ENCODE data around the gene CDH4. TPM values are rescaled to one million over a fixed set of nuclear protein-coding genes. Genes with fewer than 3 reads are reported as not detected.

The CDH4 gene
- total and polyA plus RNA-seq, 2 of the 8 experiments (the other 6 are each of a cell fraction or from before 2014, with no cell fraction given) = 4.3 to 7.9 TPM

- H3K9me3 ChIP-seq (ENCODE audit: insufficient read depth in 2 of 2, low read depth in 1 of 2, low read length in 1 of 2) = no peaks in the 10 kb centered on the region
- no peak overlapping the region for H3K14ac ChIP-seq (ENCODE audit: insufficient read length)
- no peak overlapping the region for H4K5ac ChIP-seq (ENCODE audit: insufficient read length, low read depth, low read length)
- no peaks in the 10 kb centered on the region for H3K79me2 ChIP-seq (ENCODE audit: control insufficient read depth in 1 of 2, insufficient read depth in 2 of 2, low read length in 2 of 2)
- no peak overlapping the region for H3K27ac ChIP-seq (ENCODE audit: low read depth, low read length)
- peak in 1 of 2 experiments; percentile 33 for DNase-seq (ENCODE audit: low read depth in 1 of 2, low spot score in 2 of 2)
- no peak overlapping the region for H3K56ac ChIP-seq (replicated peaks; ENCODE audit: insufficient read length, low read depth, low read length)
- no peak overlapping the region for H3K18ac ChIP-seq (ENCODE audit: extremely low read depth, low read length)
- H2BK20ac ChIP-seq (ENCODE audit: low read length) = no peak overlapping the region
- peaks cover 3% of the 10 kb centered on the region; the same call in 1 of the 2 replicates for H3K23me2 ChIP-seq (ENCODE audit: low read depth, low read length)
- H4K91ac ChIP-seq (replicated peaks; ENCODE audit: insufficient read length, low read length) = no peak overlapping the region
- H2BK12ac ChIP-seq (ENCODE audit: low read depth, low read length) = no peak overlapping the region
- no peak for TF ChIP-seq KDM4A (IDR thresholded peaks at IDR 0.05; ENCODE audit: low read depth, low read length, severe bottlenecking)
- no peak for TF ChIP-seq SIRT6 (IDR thresholded peaks at IDR 0.05; ENCODE audit: low read length)
- TF ChIP-seq CHD1 (IDR thresholded peaks at IDR 0.05; ENCODE audit: low read depth, low read length) = no peak
- no peak for TF ChIP-seq POU5F1 (IDR thresholded peaks at IDR 0.05; ENCODE audit: low read depth, low read length)
- no peak for TF ChIP-seq JUND (IDR thresholded peaks at IDR 0.05; ENCODE audit: low read length)
- TF ChIP-seq MAX (IDR thresholded peaks at IDR 0.05) = no peak
- no peak for TF ChIP-seq SIX5 (IDR thresholded peaks at IDR 0.05; ENCODE audit: low read depth, low read length)
- no peak for TF ChIP-seq ZNF274 (IDR thresholded peaks at IDR 0.05; ENCODE audit: borderline replicate concordance, extremely low read depth, low read length)
- TF ChIP-seq MAFK (IDR thresholded peaks at IDR 0.05; ENCODE audit: low read depth, low read length) = no peak
- TF ChIP-seq TEAD4 (IDR thresholded peaks at IDR 0.05; ENCODE audit: low read depth, low read length) = no peak
- no peak for TF ChIP-seq CBX5 (IDR thresholded peaks at IDR 0.05; ENCODE audit: low read depth, low read length)
- no peak for TF ChIP-seq GTF2F1 (IDR thresholded peaks at IDR 0.05; ENCODE audit: borderline replicate concordance, low read depth, low read length)
- POLR2A ChIA-PET (ENCODE audit: partially characterized antibody) = no interaction called here
- no peak overlapping the region for H2AFZ ChIP-seq (ENCODE audit: low read length)
- H2BK5ac ChIP-seq (ENCODE audit: low read depth, low read length) = no peak overlapping the region
- H4K8ac ChIP-seq (ENCODE audit: extremely low read depth, insufficient read depth, low read length) = no peak overlapping the region
- H4K20me1 ChIP-seq (replicated peaks in 1 of 2; ENCODE audit: control insufficient read depth in 1 of 2, insufficient read depth in 2 of 2, low read length in 2 of 2) = peaks cover 0 to 2% of the 10 kb centered on the region in 2 experiments
- H3K4me3 ChIP-seq (ENCODE audit: extremely low read depth in 1 of 4, insufficient read depth in 2 of 4, low read depth in 3 of 4, low read length in 4 of 4) = no peak overlapping the region
- H2AK5ac ChIP-seq (ENCODE audit: low read depth, low read length) = no peak overlapping the region
- no peaks in the 10 kb centered on the region for H3K36me3 ChIP-seq (ENCODE audit: control insufficient read depth in 2 of 4, insufficient read depth in 4 of 4, low read length in 3 of 4)
- H3K79me1 ChIP-seq (ENCODE audit: low read depth, low read length) = no peaks in the 10 kb centered on the region
- H3K4me1 ChIP-seq (replicated peaks in 1 of 4; ENCODE audit: control insufficient read depth in 3 of 4, insufficient read depth in 4 of 4, low read length in 3 of 4) = no peaks in the 10 kb centered on the region; a peak in 3 of 7 replicates
- no peak overlapping the region for H2BK15ac ChIP-seq (ENCODE audit: low read length)
- CTCF ChIA-PET (ENCODE audit: partially characterized antibody) = interaction anchor here (2.0 kb wide), 1 partner anchor 34 kb away, joined by 7 read pairs; no protein-coding TSS in a partner anchor
- no peak overlapping the region for H3K23ac ChIP-seq (ENCODE audit: insufficient read length)
- FAIRE-seq = no peak
- no peak overlapping the region for H2BK120ac ChIP-seq (replicated peaks; ENCODE audit: low read depth, low read length)
- no peak overlapping the region for H3K9ac ChIP-seq (replicated peaks in 1 of 4; ENCODE audit: extremely low read depth in 1 of 4, low read depth in 3 of 4, low read length in 3 of 4)
- H3K4me2 ChIP-seq (ENCODE audit: insufficient read depth in 1 of 2, low read depth in 2 of 2, low read length in 2 of 2) = no peak overlapping the region
- 85% methylated on average over 14 of the region's 14 CpGs; no CpG with 5 or more reads in 1 of the 2 experiments for WGBS, 2 experiments (ENCODE audit: extremely low coverage in 1 of 2, insufficient coverage in 1 of 2, insufficient read length in 1 of 2, insufficient replicate concordance in 2 of 2, low coverage in 1 of 2, low lambda C conversion rate in 2 of 2, missing lambda C conversion rate in 1 of 2)
- no peak overlapping the region for H3K4ac ChIP-seq (replicated peaks; ENCODE audit: insufficient read length, low read depth, low read length)
- 0 out of 7 replicates have a peak, but pooled peaks cover 0 to 2% (median 0%) of the 10 kb centered on the region in 4 experiments for H3K27me3 ChIP-seq (replicated peaks in 1 of 4; ENCODE audit: control insufficient read depth in 3 of 4, extremely low read depth in 1 of 4, insufficient read depth in 3 of 4, low read length in 3 of 4)
Measured at GRCh38 chr20:61296629-61297019, 44.6 kb downstream of the CDH4 start.

Measured in H1 (cell line).